Suprapubic skin (tissue), 3 donors: ENCODE results near the gene C16orf96.

Experiments
- CTCF ChIP-seq, 2 donors: fragments of 200-600 bp in 1 of 2; fragments of 450-650 bp in 1 of 2; sonication (generic) in 1 of 2; IDR thresholded peaks; one replicate each; pipeline ENCODE4 v1.5.1; 2016 to 2019; ENCODE audit warnings: antibody characterized with exemption in 2 of 2, mild to moderate bottlenecking in 1 of 2, moderate library complexity in 1 of 2
- POLR2A ChIP-seq, 2 donors: fragments of 450-650 bp; IDR thresholded peaks; one replicate each; pipeline ENCODE4 v1.6.1; 2017; ENCODE audit warnings: antibody characterized with exemption in 2 of 2, mild to moderate bottlenecking in 2 of 2, moderate library complexity in 2 of 2

DNA sequence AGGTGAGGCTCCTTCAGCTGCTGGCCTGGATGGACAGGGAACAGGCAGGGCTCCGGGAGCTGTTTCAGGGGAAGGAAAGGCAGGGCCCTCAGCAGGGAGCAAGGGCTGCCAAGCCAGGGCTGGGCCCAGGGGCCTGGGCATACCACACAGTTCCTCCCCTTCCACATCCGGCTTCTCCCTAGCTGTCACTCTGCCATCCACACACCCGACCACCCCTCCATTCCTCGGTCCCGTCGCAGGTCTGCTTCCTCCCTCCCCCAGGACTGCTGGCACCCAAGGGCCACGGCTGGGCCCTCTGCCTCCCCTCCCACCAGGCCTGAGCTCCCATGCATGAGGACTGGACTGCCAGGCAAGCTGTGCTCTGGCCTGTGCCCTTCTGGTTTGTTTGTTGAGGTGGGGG lies 41.5 kb upstream of the C16orf96 start:
- TF ChIP-seq CTCF (IDR thresholded peaks at IDR 0.05) = no peak
- no peak for TF ChIP-seq POLR2A (IDR thresholded peaks at IDR 0.05)
